ENCODE results near the gene ACTL7B. TPM values are rescaled to one million over a fixed set of nuclear protein-coding genes. Genes with fewer than 3 reads are reported as not detected.
"Not testable (repeated sequence)": the region's sequence is repeated elsewhere in the genome, so short reads cannot be mapped to it uniquely, and the experiment has no call there.

Gene ACTL7B
- not detected for total RNA-seq

DNA sequence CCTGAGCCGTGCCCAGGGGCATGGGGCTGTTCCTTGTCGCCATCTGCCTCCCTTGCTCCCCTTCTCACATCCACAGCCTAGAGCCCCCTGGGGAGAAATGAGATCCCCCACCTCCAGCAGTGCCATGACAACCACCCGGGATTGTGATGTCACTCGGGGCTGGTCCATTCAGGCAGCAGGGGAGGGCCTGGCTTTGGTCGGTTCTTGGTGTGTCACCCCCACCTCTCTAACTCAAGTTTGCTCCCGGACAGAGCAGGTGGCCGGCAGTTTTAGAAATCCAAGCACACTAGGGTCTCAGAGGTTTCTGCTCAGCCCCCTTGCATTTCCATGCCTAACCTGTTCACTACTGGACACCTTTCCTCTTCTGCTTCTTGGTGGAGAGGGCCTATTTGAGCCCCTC is at the start of gene ACTL7B:
TSS of gene ACTL7B (minus strand) at position 99 of the 400 bp plus-strand sequence. CDS start at position 43, 56 bp downstream.
- no peaks in the 10 kb centered on the region for H3K9me3 ChIP-seq
- H3K27ac ChIP-seq (replicated peaks in 1 of 4), result no peak within 1 kb of the TSS
- H3K27me3 ChIP-seq, result peaks cover 0 to 4% (median 0%) of the 10 kb centered on the region in 4 donors
- H3K4me1 ChIP-seq, result no peaks in the 10 kb centered on the region
- no peak within 1 kb of the TSS for H3K4me3 ChIP-seq
- no peak for DNase-seq (ENCODE audit: extremely low spot score)
- no peak for TF ChIP-seq POLR2A (IDR thresholded peaks at IDR 0.05; ENCODE audit: low read depth)
- no peak for TF ChIP-seq EP300 (IDR thresholded peaks at IDR 0.05)
- TF ChIP-seq CTCF (IDR thresholded peaks at IDR 0.05), result no peak
- no peak for TF ChIP-seq POLR2AphosphoS5 (IDR thresholded peaks at IDR 0.05)
- intact Hi-C loops (cut with DNase I), result no loop called here
- WGBS, result 93% methylated on average over 2 of the region's 7 CpGs
- H3K36me3 ChIP-seq, result no peaks in the 10 kb centered on the region

DNA sequence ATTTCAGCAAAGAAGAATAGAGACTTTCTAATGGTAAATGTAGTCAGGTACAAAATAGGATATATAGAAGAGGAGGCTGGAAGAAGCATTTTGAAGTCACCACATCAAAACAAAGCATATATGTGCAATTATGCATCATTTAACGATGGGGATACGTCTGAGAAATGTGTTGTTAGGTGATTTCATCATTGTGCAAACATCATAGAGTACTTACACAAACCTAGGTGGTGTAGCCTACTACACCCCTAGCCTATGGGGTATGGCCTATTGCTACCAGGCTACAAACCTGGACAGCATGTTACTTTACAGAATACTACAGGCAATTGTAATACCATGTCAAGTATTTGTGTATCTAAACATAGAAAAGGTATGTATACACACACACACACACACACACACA is 49.7 kb upstream of the ACTL7B start:
- WGBS, result 89% methylated on average over 2 of the region's 2 CpGs
- Histone ChIP-seq H3K4me3 (no peak overlapping the region), H3K27ac (replicated peaks in 1 of 4) (no peak overlapping the region), H3K4me1 (no peaks in the 10 kb centered on the region), H3K27me3 (no peaks in the 10 kb centered on the region), H3K36me3 (peaks cover 48 to 100% (median 91%) of the 10 kb centered on the region in 4 donors), H3K9me3 (no peaks in the 10 kb centered on the region)
- DNase-seq (ENCODE audit: extremely low spot score), result no peak
- TF ChIP-seq CTCF (IDR thresholded peaks at IDR 0.05) (no peak), EP300 (IDR thresholded peaks at IDR 0.05) (no peak), POLR2A (IDR thresholded peaks at IDR 0.05; ENCODE audit: low read depth) (no peak), POLR2AphosphoS5 (IDR thresholded peaks at IDR 0.05) (no peak)
- intact Hi-C loops (cut with DNase I), result no loop called here

GRCh38 chr9:108904161-108904560 is 48.4 kb upstream of the ACTL7B start:
- Histone ChIP-seq H3K4me1 (no peaks in the 10 kb centered on the region), H3K9me3 (no peaks in the 10 kb centered on the region), H3K27ac (replicated peaks in 1 of 4) (no peak overlapping the region), H3K4me3 (no peak overlapping the region), H3K27me3 (no peaks in the 10 kb centered on the region), H3K36me3 (peaks cover 54 to 100% (median 92%) of the 10 kb centered on the region in 4 donors)
- no peak for DNase-seq (ENCODE audit: extremely low spot score)
- no peak for TF ChIP-seq CTCF (IDR thresholded peaks at IDR 0.05)
- TF ChIP-seq POLR2AphosphoS5 (IDR thresholded peaks at IDR 0.05), result no peak
- TF ChIP-seq POLR2A (IDR thresholded peaks at IDR 0.05; ENCODE audit: low read depth), result no peak
- no peak for TF ChIP-seq EP300 (IDR thresholded peaks at IDR 0.05)
- 92% methylated on average over 3 of the region's 3 CpGs for WGBS
- intact Hi-C loops (cut with DNase I), result no loop called here

DNA sequence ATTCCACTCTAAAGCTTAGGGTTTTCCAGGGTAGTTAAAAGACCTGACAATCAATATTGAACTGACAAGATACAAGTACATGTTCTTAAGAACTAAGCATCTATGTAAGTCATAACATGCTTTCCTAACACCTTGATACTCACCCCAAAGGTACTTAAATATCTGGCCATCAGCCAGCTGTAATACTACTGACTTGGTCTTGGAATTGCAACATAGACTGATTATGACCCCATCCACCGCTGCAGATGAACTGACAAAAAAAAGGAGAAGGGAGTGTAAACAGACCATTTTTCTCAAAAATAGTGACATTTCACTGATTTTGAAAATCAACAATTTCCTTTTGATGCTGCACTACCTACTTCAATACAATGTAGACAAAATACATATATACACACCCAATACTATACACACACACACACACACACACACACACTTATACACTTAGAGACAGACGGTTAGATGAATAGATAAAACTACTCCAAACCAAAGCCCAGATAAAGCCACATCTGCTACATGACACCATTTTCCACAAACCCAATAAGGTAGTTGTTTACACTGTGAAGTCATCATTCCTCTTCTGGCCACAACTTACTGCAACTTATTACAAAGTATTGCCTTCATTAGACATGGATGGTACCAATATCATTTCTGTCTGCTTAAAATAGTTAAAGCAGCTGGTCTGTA is 47.8 kb upstream of the ACTL7B start:
- TF ChIP-seq EP300 (IDR thresholded peaks at IDR 0.05), result no peak
- no peak for TF ChIP-seq POLR2A (IDR thresholded peaks at IDR 0.05; ENCODE audit: low read depth)
- TF ChIP-seq POLR2AphosphoS5 (IDR thresholded peaks at IDR 0.05), result no peak
- no peak for TF ChIP-seq CTCF (IDR thresholded peaks at IDR 0.05)
- H3K27ac ChIP-seq (replicated peaks in 1 of 4), result no peak overlapping the region
- 69% methylated on average over 2 of the region's 2 CpGs for WGBS
- intact Hi-C loops (cut with DNase I), result no loop called here
- H3K4me3 ChIP-seq, result no peak overlapping the region
- H3K4me1 ChIP-seq, result no peaks in the 10 kb centered on the region
- H3K36me3 ChIP-seq, result peaks cover 59 to 100% (median 92%) of the 10 kb centered on the region in 4 donors
- no peaks in the 10 kb centered on the region for H3K27me3 ChIP-seq
- DNase-seq (ENCODE audit: extremely low spot score), result no peak
- H3K9me3 ChIP-seq, result no peaks in the 10 kb centered on the region

DNA sequence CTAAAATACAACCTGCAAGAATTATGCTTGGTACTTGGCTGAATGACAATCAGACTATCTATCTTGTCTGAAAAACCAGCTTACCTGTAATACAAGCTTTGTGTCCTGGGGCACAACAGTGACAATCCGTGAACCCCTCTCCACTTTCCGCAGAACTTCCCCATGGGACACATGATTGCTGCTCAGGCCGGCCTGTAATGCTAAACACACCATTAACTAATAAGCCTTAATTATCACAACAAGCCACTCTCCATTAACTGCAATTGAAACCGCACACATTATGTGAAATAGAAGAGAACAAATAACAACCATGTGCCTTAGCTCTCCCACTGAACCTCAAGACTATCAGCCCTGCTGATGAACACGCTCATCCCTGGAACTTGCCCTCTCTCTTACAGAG is 44.4 kb upstream of the ACTL7B start:
- Histone ChIP-seq H3K27ac (replicated peaks in 1 of 4) (no peak overlapping the region), H3K4me1 (no peaks in the 10 kb centered on the region), H3K27me3 (no peaks in the 10 kb centered on the region), H3K4me3 (no peak overlapping the region), H3K36me3 (peaks cover 67 to 100% (median 93%) of the 10 kb centered on the region in 4 donors), H3K9me3 (no peaks in the 10 kb centered on the region)
- no peak for TF ChIP-seq CTCF (IDR thresholded peaks at IDR 0.05)
- 100% methylated on average over 5 of the region's 5 CpGs for WGBS
- DNase-seq (ENCODE audit: extremely low spot score), result no peak
- intact Hi-C loops (cut with DNase I), result no loop called here

DNA sequence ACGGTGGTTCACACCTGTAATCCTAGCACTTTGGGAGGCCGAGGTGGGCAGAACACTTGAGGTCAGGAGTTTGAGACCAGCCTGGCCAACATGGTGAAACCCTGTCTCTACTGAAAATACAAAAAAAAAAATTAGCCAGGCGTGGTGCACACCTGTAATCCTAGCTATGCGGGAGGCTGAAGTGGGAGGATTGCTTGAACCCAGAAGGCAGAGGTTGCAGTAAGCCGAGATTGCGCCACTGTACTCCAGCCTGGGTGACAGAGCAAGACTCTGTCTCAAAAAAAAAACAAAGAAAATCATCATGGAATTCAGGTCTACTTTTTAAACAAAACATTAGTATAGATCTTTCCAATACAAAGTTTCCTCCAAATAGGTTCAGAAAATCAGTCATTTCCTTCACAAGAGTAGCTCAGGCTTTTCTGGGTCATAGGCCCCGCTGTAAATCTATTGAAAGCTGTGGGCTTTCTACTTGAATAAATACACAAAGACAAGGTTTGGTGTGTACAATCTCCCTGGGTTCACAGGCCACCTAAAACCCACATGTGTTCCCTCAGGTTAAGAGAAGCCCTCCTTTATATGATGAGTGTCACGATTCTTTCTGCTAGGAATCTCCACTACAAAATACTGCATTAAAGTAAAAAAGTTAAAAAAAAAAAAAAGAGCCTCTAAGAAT is 43.4 kb upstream of the ACTL7B start:
- H3K27ac ChIP-seq (replicated peaks in 1 of 4); H3K4me1 ChIP-seq; H3K27me3 ChIP-seq; DNase-seq (ENCODE audit: extremely low spot score); H3K4me3 ChIP-seq; intact Hi-C loops (cut with DNase I); H3K9me3 ChIP-seq: not testable (repeated sequence)
- H3K36me3 ChIP-seq, result peaks cover 67 to 100% (median 92%) of the 10 kb centered on the region in 4 donors
- 94% methylated on average over 8 of the region's 8 CpGs for WGBS
